ENCODE results near the gene USP48. TPM values are rescaled to one million over a fixed set of nuclear protein-coding genes. Genes with fewer than 3 reads are reported as not detected.

The USP48 gene, protein sequence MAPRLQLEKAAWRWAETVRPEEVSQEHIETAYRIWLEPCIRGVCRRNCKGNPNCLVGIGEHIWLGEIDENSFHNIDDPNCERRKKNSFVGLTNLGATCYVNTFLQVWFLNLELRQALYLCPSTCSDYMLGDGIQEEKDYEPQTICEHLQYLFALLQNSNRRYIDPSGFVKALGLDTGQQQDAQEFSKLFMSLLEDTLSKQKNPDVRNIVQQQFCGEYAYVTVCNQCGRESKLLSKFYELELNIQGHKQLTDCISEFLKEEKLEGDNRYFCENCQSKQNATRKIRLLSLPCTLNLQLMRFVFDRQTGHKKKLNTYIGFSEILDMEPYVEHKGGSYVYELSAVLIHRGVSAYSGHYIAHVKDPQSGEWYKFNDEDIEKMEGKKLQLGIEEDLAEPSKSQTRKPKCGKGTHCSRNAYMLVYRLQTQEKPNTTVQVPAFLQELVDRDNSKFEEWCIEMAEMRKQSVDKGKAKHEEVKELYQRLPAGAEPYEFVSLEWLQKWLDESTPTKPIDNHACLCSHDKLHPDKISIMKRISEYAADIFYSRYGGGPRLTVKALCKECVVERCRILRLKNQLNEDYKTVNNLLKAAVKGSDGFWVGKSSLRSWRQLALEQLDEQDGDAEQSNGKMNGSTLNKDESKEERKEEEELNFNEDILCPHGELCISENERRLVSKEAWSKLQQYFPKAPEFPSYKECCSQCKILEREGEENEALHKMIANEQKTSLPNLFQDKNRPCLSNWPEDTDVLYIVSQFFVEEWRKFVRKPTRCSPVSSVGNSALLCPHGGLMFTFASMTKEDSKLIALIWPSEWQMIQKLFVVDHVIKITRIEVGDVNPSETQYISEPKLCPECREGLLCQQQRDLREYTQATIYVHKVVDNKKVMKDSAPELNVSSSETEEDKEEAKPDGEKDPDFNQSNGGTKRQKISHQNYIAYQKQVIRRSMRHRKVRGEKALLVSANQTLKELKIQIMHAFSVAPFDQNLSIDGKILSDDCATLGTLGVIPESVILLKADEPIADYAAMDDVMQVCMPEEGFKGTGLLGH
- 24.4 and 32.6 TPM in 2 replicates for total RNA-seq

DNA sequence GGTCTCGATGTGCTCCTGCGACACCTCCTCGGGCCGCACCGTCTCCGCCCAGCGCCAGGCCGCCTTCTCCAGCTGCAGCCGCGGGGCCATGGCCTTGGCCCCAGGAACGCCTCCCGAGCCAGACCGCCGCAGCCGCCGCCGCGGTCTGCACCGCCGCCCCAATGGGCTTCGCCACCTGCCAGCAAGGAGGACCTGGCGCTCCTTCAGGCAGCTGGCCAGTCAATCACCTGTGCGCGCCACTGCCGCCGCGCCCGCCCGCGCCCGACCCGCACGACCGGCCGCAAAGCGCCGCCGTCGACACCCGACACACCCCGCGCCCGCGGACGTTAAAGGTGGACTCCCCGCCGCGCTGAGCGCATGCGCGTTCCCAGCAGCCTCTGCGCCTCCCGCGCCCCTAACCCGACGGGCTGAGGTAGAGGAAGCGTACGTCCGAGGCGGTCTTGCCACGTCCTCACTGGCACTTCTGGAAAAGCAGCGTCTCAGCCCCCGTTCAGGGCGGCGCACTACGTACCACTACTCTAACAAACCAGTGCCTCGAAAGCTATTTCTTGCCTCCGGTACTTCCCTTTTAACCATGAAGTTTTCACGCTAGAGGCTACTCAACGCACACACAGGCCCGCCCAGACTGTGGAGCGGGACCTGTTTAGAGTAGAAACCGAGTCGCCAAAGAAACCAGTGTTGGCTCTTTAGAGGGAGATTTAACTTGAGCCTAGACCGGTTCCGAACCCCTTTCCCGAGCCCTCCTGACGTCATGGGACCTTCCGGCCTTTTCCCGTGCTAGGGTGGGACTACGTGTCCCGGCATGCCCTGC lies at the start of gene USP48:
Gene USP48, minus strand, starts transcription at position 282 of the 811 bp plus-strand sequence. Its CDS starts 192 bp downstream, at position 90.

DNA sequence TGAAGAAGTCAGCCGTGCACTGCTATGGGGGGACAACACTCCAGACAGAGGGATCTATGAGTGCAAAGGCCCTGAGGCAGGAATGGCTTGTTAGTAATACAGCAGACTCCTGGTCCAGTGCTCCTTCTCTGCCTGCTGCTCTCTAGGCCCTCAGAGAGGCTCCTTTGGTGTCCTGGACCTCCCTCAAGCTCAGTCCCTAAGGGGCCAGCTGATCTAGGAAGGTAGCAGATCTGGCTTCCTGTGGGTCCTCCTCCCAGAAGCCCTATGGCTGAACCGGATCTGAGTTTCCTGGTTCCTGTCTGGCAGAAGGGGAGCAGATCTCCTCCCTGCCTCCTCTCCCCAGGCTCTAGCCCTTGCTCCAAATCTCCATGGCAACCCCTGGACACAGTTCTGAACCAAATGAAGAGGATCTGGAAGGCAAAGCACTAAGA lies 28.9 kb upstream of the USP48 start, which contains the start of gene LDLRAD2:
Gene LDLRAD2, plus strand, starts transcription at position 391 of the 431 bp plus-strand sequence. CDS start 187 bp downstream, outside the sequence.

DNA sequence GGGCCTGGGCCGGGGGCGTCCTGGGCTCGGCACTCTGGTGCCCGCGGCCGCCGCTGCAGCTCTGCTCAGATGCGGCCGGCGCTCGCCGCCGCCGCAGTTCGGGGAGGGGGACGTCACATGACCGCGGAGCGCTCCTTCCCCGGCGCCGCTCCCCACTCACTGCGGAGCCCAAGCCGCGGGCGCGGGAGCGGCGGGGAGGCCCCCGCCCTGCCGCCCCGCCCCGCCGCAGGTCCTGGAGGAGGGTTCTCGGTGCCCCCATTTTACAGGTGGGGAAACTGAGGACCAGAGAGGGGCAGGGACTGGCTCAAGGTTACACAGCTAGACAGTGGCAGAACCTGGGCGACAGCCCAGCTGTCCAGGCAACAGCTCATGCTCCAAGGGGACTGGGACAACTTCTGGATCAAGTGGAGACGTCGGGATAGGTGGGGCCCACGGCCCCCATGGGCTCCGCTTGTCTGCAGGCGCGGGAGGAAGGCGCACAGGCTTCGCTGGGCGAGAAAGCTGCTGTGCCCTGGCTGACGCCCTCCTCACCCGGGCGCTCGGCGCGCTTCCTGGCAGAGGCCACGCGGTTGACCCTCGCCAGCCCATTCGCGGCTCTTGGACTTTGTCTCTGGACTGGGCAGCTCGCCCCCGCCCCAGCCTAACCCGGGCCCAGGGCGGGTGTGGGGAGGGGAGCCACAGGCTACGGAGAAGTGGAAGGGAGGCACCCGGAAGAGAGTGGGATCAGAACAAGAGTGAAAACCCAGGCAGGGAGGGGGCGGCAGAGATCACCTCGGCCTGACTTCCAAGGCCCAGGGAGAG lies 113.5 kb downstream of the USP48 start, which contains the start of gene RAP1GAP:
Gene RAP1GAP, minus strand, starts transcription at position 100 of the 801 bp plus-strand sequence. CDS start 49,325 bp downstream, outside the sequence.

Other genes starting within 250 kb of the USP48 start
- gene RAP1GAP, start 113.8 kb downstream of the USP48 start, total RNA-seq: 0.46 and 1.8 TPM in 2 replicates
- not detected in 2 replicates for gene LDLRAD2, start 29.1 kb upstream of the USP48 start, total RNA-seq
- gene HSPG2, start 154.2 kb upstream of the USP48 start, total RNA-seq: 109 and 120 TPM in 2 replicates
- gene CELA3B, start 193.9 kb upstream of the USP48 start, total RNA-seq: not detected in 2 replicates
- gene CELA3A, start 218.5 kb upstream of the USP48 start, total RNA-seq: not detected in 2 replicates

Measured in airway epithelial cell (primary cell).